Peyer's patch (tissue), 4 donors: Measurements from ENCODE around the gene TNC.

Source experiments
- CTCF ChIP-seq, 6 experiments: fragments of 450-650 bp in 4 of 6; fragments of 200-600 bp in 2 of 6; sonication (generic) in 1 of 6; IDR thresholded peaks; one replicate each; pipeline ENCODE4 v1.5.1; 2017 to 2019; ENCODE audit warnings: antibody characterized with exemption in 6 of 6, mild to moderate bottlenecking in 3 of 6, moderate library complexity in 1 of 6
- POLR2A ChIP-seq, 2 donors: fragments of 450-650 bp; IDR thresholded peaks; one replicate each; pipeline ENCODE4 v1.5.1; 2017; ENCODE audit warnings: antibody characterized with exemption in 2 of 2, mild to moderate bottlenecking in 2 of 2, moderate library complexity in 2 of 2

DNA sequence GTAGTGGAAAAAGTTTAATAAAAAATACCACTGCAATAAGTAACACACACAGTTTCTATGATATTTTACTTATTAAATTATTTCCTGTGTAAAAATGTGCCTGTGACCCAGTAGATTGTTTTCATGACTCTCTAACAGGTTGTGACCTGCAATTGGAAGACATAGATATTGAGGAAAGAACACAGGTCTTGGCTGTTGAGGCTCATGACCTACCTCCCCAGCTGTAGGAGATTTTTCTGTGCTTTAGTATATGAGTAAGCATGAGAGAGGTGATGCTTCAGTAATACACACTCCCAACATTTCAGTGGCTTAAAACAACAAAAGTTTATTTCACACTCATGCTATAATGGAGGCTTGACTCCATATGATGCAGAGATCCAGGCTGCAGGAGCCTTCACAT lies 47.3 kb upstream of the TNC start:
- TF ChIP-seq CTCF (IDR thresholded peaks at IDR 0.05) (no peak), POLR2A (IDR thresholded peaks at IDR 0.05) (no peak)
